GM13976 (cell line): ENCODE measurements around the gene PTPA.
A peak's percentile ranks its signal among the peaks of the same experiment; 100 is the strongest.

Experiments
- DNase-seq: peaks from one replicate; pipeline ENCODE4 v3.0.0; 2012; ENCODE audit warnings: low spot score
- in situ Hi-C: fragments of 300-500 bp; cut with MboI; formaldehyde crosslinking; loops from one replicate; pipeline ENCODE4 v1.12.0; 2022; ENCODE audit warnings: low sequenced_read_pairs, mixed read lengths, inconsistent platforms; ENCODE audit not compliant: unreplicated experiment
- TF ChIP-seq, protein P1 (sequence below): IDR thresholded peaks from 2 replicates; pipeline ENCODE4 v1.5.1; 2012; ENCODE audit warnings: borderline replicate concordance, mild to moderate bottlenecking; ENCODE audit not compliant: insufficient read depth; ENCODE audit errors: extremely low read depth, missing control alignments, control extremely low read depth

PTPA gene

DNA sequence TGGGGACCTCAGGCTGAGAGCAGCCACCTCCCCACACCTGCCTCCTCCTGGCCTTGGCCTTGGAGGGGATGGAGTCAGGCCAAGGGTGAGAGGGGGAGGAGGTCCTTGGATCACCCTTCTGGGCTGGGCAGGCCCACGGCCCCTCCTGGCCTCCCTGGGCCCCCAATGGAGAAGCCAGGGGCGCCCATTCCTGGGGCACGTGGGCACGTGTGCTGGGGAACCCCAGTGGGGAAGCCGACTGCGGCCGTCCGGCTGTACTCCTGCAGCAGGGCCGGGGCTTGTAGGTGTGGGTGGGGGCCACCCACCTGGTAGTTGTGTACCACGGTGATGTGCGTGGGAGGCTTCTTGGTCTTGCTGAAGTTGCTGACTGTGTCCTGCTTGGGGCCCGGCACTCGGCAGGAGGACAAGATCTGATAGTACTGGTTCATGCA is 9.1 kb upstream of the PTPA start:
- TF ChIP-seq, protein P1, sequence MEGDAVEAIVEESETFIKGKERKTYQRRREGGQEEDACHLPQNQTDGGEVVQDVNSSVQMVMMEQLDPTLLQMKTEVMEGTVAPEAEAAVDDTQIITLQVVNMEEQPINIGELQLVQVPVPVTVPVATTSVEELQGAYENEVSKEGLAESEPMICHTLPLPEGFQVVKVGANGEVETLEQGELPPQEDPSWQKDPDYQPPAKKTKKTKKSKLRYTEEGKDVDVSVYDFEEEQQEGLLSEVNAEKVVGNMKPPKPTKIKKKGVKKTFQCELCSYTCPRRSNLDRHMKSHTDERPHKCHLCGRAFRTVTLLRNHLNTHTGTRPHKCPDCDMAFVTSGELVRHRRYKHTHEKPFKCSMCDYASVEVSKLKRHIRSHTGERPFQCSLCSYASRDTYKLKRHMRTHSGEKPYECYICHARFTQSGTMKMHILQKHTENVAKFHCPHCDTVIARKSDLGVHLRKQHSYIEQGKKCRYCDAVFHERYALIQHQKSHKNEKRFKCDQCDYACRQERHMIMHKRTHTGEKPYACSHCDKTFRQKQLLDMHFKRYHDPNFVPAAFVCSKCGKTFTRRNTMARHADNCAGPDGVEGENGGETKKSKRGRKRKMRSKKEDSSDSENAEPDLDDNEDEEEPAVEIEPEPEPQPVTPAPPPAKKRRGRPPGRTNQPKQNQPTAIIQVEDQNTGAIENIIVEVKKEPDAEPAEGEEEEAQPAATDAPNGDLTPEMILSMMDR: no peak
- in situ Hi-C loops: no loop called here
- DNase-seq: no peak

DNA sequence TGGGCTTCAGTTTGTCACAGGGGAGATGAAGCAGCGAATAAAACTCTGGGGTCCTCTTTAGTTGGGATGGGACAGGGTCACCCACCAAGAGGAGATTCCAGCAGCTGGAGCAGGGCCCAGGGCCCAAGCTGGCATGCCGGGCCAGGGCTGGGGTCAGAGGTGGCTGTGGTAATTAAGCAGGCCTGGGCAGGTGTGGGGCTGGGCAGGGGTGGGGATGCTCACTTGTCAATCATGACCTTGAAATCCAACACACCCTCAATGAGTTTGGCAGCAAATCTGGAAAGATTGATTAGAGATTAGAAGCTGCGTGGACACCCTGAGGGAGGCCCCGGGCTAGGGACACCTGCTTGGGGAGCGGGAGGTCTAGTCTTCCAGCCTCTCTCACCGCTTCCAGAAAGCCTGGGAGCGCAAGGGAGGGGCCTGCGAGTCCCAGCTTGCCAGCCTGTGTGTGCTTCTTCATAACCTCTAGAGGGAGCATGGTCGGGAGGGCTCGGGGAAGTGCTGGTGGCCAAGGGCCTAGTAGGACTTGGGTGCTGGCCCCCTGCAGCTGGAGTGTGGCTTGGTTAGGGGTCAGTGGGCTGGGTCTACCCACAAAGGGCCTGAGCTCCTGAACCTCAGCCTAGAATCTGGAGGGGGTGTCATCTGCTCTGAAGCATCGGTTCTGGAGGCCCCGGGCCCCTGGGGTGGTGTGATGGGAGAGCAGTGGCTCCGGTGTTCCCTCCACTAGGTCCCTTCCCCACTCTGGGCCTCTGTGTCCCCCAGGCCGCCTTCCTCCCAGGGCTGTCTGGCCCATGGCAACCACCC is 8.2 kb upstream of the PTPA start:
- in situ Hi-C loops: no loop called here
- DNase-seq: peak; percentile 74
- TF ChIP-seq, protein P1: peak; percentile 31

DNA sequence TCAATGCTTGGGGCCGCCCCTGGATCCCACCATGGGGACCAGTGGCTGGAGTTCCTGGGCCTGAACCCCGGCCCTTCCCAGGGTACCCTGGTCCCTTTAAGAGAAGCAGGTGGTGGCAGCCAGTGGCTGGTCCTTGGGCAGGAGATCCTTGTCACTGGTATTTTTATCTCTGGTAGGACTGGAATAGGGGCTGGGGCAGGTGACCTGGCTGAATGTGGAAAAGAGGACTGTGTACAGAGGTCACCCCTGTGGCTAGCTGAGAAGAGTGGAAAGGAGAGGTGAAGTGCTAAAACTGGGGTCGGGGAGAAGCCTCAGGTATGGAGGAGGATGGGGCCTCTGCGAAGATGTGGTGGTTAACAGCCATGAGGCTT is 7.6 kb upstream of the PTPA start:
- in situ Hi-C loops: no loop called here
- DNase-seq: no peak
- TF ChIP-seq, protein P1: no peak

- no peak for DNase-seq
- in situ Hi-C loops: no loop called here
- TF ChIP-seq, protein P1: no peak
Observed at GRCh38 chr9:129104051-129104450, 7.2 kb upstream of the PTPA start.

DNA sequence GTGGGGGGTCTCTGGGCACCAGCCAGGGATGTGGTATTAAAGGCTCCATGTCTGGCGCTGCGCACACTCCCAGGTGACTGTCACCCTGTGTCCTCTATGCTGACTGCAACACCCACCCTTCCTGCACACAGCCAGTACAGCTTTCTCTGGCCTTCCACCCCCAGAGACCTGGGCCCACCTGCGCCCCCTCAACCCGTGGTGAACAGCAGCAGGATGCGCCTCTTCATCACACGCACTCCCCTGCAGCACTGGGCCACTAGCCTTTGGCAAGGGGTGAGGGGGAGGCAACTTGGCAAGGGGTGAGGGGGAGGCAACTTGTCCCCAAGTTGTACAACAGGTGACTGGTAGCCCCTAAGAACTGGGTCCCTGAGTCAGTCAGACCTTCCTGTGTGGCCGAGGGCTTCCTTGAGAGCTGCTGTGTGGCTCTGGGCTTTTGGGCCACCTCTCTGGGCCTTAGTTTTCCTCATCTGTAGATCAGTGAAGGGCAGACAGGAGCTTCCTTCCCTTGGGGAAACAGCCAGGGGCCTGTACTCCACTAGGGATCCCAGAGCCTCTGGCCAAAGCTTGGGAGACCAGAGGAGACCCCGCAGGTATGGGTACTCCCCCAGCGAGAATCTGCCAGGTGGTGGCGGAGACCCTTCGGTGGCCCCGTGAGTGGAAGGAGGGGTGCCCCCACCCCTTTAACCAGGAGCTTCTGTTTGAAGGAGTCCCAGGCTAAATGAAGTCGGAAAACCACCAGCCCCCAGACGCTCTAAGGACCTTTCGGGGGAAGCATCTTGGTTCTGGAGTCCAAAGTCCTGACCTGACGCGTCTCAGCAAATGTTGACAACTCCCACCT is 5.1 kb upstream of the PTPA start:
- TF ChIP-seq, protein P1: no peak
- in situ Hi-C loops: no loop called here

GRCh38 chr9:129107651-129108050 is 3.6 kb upstream of the PTPA start:
- in situ Hi-C loops: no loop called here
- TF ChIP-seq, protein P1: no peak
- no peak for DNase-seq

More for the DNA sequence above, 5.1 kb upstream of the PTPA start:
- no peak for DNase-seq
